Fibroblast of skin of abdomen (primary cell): Measurements from ENCODE around the gene PTPN22.

Experiments
- DNase-seq: peaks from one replicate; pipeline ENCODE4 v3.0.0-alpha.2; 2013

The PTPN22 gene

DNA sequence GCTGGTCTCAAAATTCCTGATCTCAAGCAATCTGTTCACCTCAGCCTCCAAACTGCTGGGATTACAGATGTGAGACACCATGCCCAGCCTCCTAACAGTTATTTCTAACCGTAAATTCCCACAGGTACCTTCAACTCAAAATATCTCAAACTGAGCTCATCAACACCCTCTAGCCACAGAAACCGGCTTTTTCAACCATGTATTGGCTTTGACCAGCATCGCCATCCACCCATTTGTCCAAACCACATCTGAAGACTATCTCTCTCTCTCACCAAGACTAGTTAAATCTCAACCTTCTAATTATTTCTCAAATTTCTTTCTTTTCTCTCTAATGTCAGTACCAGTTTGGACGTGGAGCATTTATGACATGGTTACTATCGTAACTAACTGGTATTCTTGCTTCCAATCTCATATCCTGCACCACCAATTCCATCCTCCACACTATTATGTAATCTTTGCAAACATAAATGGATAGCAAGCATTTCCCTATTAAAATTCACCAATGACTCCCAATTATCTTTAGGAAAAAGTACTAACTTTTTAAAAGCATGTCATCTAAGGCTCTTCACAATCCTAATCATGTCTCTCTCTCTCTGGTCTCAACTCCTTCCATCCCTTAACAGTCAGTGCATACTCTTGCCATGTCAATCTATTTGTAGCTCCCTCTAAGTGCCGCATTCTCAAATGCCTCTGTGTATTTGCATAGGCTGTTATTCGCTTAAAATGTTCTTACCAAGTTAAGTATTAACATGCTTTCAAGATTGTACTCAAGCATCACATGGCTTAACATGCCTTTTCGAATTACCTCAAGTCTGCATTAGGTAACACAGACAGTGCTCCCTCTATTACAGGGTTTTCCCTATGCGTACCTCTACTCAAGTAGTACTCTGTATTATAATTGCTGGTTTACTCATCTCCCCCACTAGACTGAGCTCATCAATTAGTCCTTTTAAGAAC lies 77.4 kb downstream of the PTPN22 start:
- DNase-seq = no peak

DNA sequence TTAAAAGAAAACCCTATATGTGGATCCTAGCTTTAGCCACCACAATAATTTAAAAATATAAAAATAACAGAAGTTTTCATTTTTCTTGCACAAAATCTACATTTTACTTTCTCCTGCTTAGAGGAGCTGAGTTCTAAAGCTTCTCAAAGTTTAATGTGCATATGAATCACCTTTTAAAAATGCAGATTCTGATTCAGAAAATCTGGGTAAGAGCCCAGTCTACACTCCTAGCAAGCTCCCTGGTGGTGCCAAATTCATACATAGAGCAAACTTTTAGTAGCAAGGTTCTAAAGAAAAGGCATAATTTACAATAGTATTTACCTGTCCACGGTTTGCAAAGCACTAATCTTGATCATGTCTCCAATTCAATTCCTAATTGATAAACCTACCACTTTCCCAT lies 78.5 kb downstream of the PTPN22 start:
- peak; percentile 48 for DNase-seq

DNA sequence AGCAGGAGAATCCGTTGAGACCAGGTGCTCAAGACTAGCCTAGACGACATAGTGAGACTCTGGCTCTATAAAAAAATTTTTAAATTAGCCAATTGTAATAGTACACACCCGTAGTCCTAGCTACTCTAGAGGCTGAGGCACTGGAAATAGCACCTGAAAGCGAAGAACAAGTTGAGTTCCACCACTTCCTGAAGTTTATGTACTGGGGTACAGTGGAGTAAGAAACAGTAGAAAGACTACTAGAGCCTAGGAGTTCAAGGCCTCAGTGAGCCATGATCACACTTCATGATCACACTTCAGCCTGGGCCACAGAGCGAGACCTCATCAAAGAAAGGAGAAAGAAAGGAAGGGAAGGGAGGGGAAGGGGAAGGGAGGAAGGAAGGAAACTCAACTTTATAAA lies 79.0 kb downstream of the PTPN22 start:
- no peak for DNase-seq

DNA sequence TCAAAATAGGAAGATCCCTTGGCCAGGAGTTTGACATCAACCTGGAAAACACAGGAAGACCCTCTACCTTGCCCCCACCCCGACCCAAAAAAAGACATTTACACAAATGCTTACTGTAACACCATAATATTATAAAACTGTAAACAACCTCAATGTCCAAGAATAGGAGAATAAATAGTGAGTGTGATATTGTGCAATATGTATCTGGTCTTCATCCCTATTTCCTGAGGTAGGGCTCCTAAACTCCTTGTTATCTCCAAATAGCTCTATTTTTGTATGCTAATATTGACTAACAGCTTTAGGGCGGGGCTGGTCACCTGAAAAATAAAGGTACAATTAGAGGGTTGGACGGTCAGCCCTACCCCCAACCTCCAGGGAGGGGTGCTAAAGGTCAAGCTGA lies 82.7 kb downstream of the PTPN22 start:
- no peak for DNase-seq

DNA sequence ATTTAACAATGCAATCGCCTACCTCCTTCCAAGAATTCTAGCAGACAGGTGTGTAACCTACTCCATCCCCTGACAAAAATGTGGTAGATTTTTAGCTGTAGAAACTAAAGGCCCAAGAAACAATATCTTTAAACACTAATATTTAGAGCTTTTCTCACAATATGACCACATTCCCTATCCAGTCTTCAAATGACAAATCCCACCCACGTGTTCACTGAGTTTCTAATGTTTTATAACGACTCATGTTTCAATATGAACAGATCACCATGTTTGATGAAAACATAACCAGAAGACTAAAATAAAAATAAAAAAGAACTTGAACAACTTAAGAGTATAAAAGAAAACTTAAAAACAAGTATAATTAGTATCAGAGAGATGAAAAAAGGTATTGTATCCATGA lies 83.8 kb downstream of the PTPN22 start:
- no peak for DNase-seq

DNA sequence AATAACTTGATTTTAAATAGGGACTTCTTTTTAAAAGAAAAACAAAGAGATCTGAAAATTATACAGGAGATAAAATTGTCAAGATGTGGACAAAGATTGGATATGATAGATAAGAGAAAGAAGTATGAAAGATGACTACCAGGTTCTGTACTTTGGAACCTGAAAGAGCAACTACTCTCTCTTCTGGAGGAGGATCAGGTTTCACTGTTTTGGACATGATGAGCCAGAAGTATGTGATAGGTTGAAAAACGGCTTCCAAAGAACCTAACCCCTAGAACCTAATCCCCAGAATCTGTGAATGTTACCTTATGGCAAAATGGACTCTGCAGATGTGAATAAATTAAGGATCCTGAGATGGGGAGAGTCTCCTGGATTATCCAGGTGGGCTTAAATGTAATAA lies 85.4 kb downstream of the PTPN22 start:
- DNase-seq = no peak

DNA sequence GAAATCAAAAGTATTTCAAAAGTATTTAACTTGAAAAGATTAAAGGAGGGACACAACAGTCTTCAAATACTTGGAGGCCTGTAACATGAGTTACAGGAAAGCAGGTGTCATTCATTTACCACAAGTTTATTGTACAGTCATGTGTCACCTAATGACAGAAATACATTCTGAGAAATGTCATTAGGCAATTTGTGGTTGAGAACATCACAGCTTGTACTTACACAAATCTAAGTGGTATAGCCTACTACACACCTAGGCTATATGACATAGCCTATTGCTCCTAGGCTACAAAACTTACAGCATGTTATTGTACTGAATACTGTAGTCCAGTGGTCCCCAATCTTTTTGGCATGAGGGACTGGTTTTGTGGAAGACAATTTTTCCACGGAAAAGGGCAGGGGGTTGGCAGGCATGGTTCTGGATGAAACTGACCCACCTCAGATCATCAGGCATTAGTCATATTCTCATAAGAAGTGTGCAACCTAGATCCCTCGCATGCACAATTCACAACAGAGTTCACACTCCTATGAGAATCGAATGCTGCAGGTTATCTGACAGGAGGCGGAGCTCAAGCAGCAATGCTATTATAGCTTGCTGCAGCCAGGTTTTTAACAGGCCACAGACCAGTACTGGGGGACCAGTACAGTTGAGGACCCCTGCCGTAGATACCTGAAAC lies 87.3 kb downstream of the PTPN22 start:
- peak; percentile 47 for DNase-seq

DNA sequence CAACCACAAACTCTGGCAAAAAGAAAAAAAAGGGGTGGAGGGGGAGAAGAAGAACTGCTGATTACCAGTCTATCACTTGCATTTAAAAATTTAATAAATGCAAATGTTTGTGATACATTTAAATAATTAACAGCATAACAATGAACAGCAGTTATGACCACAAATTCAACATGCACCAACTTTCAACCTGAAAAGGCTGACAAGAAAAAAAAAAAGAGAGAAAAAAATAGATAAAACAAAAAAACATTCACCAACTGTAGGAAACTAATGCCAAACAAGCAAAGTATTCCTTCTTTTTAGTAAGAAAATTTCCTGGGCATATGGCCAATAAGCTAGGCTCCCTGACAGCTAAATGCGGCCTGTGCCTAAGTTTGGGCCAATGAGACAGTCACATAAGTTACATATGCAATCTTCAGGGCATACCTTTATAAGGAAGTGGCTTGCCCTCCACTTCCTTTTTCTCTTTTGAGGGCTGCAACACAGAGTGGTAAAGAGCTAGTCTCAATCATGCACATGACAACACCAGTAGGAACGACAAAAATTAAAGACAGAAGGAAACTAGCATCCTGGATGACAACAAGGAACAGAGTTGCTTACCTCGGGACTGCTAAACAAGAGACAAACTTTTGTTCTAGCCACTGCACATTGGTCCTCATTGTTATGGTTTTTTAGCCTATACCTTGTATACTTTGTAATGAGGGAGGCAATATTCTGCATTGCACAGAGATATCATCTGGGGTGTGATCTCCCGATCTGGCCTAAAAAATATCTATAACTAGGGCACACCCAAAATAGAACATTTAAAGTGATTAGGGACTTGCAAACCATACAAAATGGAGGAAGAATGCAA lies 88.0 kb downstream of the PTPN22 start:
- DNase-seq = peak; percentile 58

DNA sequence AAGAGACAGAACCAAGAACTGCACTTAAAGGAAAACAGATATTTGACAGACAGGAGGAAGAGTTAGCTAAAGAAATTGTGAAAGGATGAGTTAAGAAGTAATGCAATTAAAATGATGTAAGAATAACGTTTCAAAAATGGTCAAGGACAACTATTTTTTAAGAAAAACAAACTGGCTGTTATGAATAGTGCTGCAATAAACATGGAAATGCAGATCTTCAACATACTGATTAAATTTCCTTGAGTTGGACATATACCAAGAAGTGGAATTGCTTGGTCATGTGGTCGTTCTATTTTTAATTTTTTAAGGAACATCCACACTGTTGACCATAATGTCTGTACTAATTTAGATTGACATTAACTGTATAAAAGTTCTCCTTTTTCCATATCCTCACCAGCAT lies 89.1 kb downstream of the PTPN22 start:
- no peak for DNase-seq

DNA sequence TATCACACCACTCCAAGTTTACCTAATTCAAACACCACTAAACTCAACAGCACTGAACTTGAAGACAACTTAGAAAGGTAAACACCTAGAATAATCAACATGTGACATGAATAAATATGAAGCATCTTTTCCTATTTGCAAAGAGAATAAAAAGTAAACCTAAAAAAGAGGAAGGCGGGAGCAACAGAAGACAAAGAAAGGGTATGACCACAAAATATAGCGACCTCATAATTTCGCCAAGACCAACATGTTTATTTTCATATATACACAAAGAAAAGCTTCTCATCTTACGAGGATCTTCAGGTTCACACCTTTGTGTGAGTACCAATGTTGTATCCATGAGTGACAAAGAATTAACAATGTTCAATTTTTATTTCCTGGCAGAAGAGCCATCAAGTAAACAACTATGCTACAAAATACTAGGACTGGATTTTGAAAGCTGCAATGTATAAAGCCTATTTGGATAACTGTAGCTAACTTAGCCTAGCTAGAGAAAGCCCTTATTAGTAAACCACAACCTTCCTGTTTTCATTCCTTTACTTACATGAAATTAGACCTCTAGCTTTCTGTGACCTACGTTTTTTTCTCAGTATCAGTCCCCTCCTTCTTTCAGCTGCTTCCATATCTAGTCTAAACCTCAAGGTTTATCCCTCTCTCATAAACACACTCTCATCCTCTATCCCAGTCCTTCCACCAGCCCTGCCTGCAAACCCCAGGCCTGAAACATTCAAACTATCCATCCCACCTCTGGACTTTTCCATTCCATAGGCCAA lies 91.0 kb downstream of the PTPN22 start:
- no peak for DNase-seq

DNA sequence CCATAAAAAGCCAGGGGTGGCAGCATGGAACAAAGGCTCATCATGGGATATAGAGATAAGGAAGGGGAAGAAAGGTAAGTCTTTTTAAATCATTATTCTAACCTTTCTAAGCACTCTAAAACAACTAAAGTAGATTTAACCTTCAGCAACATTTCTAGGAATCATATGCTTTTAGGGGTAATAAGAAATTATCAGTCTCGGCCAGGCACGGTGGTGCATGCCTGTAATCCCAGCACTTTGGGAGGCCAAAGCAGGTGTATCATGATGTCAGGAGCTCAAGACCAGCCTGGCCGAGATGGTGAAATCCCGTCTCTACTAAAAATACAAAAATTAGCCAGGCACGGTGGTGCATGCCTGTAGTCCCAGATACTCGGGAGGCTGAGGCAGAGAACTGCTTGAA lies 92.0 kb downstream of the PTPN22 start:
- DNase-seq = no peak

DNA sequence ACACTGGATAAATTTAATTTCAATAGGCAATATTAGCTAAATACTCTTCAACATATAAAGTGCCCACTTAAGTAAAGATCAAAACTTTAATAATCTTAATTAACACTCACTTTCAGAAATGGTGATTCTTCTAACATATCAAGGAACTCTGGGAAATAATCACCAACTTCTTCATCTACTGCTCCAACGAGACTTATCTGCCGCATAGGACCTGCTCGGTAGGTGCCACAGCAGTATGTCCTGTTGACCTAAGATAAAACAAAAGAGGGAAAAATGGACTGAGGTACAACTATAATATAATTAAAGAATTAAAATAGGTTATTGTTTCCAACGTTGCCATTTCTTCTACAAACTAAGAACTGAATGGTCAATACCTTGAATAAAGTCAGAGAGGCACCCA lies 94.0 kb downstream of the PTPN22 start:
- DNase-seq = no peak

DNA sequence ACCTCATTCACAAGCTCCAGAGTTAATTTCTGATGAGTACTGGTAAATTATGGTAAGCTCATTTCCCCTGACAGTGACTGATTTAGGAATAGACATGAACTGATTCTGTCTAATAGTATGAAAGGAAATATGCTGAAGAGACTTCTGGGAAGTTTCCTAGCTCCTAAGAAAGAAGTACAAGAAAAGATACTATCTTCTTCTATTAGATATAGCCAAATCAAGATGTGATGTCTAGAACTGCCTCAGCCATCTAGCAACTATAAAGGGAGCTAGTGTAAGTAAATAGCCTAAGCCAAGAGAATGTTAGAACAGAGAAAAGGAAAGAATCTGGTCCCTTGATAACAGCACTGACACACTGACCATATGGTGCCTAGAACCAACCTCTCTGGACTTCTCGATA lies 101.5 kb downstream of the PTPN22 start:
- DNase-seq = no peak

DNA sequence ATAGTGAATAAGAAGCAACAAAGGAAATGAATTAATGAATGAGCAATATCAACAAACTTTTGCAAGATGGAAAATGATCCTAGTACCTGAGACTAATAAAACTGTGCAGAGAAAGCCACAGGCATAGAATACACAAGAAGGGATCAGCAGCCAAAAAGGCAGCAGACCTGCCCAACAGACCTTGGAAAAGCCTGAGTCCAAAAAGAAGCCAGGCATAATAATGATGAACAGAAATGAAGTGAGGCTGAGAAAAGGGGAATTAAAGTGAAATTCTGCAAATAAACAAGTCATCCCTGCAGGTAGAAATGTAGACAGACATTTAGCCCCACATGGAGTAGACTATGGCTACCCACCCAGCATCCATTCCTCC lies 101.9 kb downstream of the PTPN22 start:
- no peak for DNase-seq

DNA sequence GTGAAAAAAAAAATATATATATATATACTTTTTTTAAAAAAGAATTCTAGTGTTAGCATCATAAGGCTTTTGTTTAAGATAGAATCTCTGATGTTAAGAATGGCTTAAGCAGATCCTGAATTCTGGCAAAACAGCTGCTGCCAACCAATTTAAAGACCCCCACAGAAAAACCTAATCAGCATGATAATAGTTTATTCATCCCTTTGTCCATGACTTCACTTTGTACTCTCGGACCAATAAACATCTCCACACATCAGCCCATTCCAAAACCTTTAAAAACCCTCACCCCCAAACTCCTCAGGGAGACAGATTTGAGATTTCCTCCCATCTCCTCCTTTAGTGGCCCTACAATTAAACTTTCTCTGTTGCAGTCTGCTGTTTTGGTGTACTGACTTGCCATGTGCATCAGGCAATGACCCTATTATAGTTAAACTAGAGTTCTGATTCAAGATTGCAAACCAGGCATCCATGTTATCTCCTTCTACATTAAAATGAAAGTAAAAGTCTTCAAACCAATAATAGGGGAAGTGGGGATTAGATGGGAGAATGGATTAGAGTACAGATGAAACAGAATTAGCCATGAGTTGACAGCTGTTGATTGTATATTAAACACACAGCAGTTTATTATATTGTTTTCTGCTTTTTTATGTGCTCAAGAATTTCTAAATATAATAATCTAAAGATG lies 102.5 kb downstream of the PTPN22 start:
- no peak for DNase-seq

DNA sequence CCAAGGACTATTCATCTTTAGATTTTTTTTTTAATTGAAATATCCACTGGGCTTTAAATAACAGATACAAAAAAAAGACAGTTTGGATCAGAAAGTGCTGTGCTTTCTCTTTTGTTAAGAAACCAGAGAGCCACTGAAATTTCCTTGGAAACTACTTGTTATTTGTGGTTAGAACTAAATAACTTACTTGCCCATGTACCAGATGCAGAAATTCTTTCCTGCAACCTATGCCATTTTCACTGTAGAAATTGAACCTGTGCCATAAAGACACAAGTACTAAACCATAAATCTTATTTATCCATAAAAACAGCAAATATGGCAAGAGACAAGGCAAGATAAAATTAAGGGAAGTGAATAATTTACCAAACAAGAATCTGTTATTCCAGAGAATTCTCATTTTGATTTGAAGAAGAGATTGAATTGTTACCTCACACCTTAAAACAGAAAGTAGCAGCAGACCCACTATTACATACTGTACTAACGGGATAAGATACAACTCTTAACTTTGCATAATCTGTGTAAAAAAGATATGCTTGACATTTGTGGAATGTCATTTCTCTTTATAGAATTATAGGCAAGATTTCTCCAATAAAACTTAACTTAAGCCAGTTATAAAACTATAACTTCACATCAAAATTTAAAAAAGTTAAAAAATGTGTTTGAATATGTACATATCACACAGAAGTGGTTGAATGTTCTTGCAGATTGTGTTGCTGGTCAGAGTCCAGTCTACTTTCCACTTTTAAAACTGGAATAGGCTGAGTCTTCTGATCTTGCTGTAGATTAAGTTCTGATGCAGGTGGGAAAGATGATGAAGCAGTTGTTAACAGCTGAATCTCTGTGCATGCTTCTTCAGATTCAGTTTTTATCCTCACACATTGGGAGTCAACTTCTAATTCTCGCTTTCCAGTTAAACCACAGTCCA lies 105.9 kb downstream of the PTPN22 start:
- peak; percentile 27 for DNase-seq
